ENCODE measurements around the gene NCBP2. TPM values are rescaled to one million over a fixed set of nuclear protein-coding genes. Genes with fewer than 3 reads are reported as not detected.
A peak's percentile ranks its signal among the peaks of the same experiment; 100 is the strongest.

NCBP2 gene
- total RNA-seq, 1 experiment from 2014 or later, result 120 TPM

- no CpG with 5 or more reads among the region's 6 CpGs for WGBS (ENCODE audit: extremely low coverage, insufficient read length, low lambda C conversion rate)
- Mint-ChIP-seq H3K4me1 (no peaks in the 10 kb centered on the region), H3K9me3 (no peaks in the 10 kb centered on the region), H3K27ac (peak overlapping the region in 2 of 3 experiments; percentile 47 to 62; a peak in 1 of 7 replicates), H3K27me3 (ENCODE audit: low read depth) (no peaks in the 10 kb centered on the region), H3K4me3 (no peak overlapping the region), H3K36me3 (ENCODE audit: insufficient read depth in 1 of 3, low read depth in 3 of 3) (peaks cover 0 to 23% (median 23%) of the 10 kb centered on the region in 3 experiments; a peak in 5 of 7 replicates)
- Histone ChIP-seq H4K8ac (replicated peaks; ENCODE audit: insufficient read length, low read depth, low read length) (no peak overlapping the region), H4K20me1 (ENCODE audit: control insufficient read depth, insufficient read depth, insufficient read length) (no peaks in the 10 kb centered on the region), H3K27me3 (ENCODE audit: insufficient read depth, low read length) (no peaks in the 10 kb centered on the region), H2BK12ac (ENCODE audit: insufficient read length, low read depth, low read length) (no peak overlapping the region), H3K4me1 (ENCODE audit: insufficient read depth, low read length) (no peaks in the 10 kb centered on the region), H3K9me3 (ENCODE audit: control insufficient read depth, low read depth, low read length) (no peaks in the 10 kb centered on the region), H3K56ac (ENCODE audit: insufficient read length, low read depth, low read length) (no peak overlapping the region), H3K23me2 (ENCODE audit: insufficient read length, low read depth, low read length, poor library complexity, severe bottlenecking) (no peaks in the 10 kb centered on the region), H2AFZ (ENCODE audit: low read length) (no peak overlapping the region), H2BK5ac (ENCODE audit: insufficient read length, low read length) (no peak overlapping the region), H3K79me2 (ENCODE audit: insufficient read depth, low read length) (no peaks in the 10 kb centered on the region; the same call in 1 of the 2 replicates), H3K18ac (ENCODE audit: insufficient read length, low read depth, low read length) (no peak overlapping the region), H2AK5ac (ENCODE audit: insufficient read length, low read length) (no peak overlapping the region), H3K27ac (ENCODE audit: insufficient read length, low read depth, low read length) (no peak overlapping the region), H4K91ac (ENCODE audit: insufficient read length, low read depth, low read length) (no peak overlapping the region), H2BK15ac (ENCODE audit: low read depth, low read length) (no peak overlapping the region), H3K4ac (ENCODE audit: low read depth, low read length) (no peak overlapping the region), H3K4me2 (ENCODE audit: insufficient read depth, insufficient read length, low read length) (no peak overlapping the region), H2BK120ac (ENCODE audit: low read depth, low read length, poor library complexity, severe bottlenecking) (no peak overlapping the region), H3K79me1 (ENCODE audit: insufficient read depth, low read depth, low read length, poor library complexity, severe bottlenecking) (peaks cover 2% of the 10 kb centered on the region), H3K23ac (ENCODE audit: insufficient read length, low read depth, low read length) (no peak overlapping the region), H3K9ac (ENCODE audit: extremely low read depth, insufficient read length, low read length) (no peak overlapping the region), H4K5ac (ENCODE audit: insufficient read length, low read depth, low read length) (no peak overlapping the region), H3K14ac (ENCODE audit: insufficient read depth, low read length) (no peak overlapping the region), H3T11ph (ENCODE audit: low read length) (no peak overlapping the region), H2BK20ac (ENCODE audit: low read depth, low read length, poor library complexity, severe bottlenecking) (no peak overlapping the region)
- no peak for TF ChIP-seq CTCF (conservative IDR thresholded peaks at IDR 0.05)
- no peak for DNase-seq
Observed at GRCh38 chr3:196896229-196896628, 46.1 kb downstream of the NCBP2 start.
